Nephron progenitor cell (in vitro differentiated cells): ENCODE data around the gene MAPK8IP2.
"Not testable (repeated sequence)": the region's sequence is repeated elsewhere in the genome, so short reads cannot be mapped to it uniquely, and the experiment has no call there.

Experiments used
- DNase-seq: peaks from one replicate; pipeline ENCODE4 v3.0.0; 2021
- H3K27ac Mint-ChIP-seq: 2 replicates; pipeline ENCODE4 v1.8.0; 2021; ENCODE audit warnings: mild to moderate bottlenecking, moderate library complexity, mixed read lengths
- H3K27me3 Mint-ChIP-seq: 2 replicates; pipeline ENCODE4 v1.8.0; 2021; ENCODE audit warnings: mild to moderate bottlenecking, low read depth, mixed read lengths; ENCODE audit not compliant: poor library complexity
- H3K36me3 Mint-ChIP-seq: 2 replicates; pipeline ENCODE4 v1.8.0; 2021; ENCODE audit warnings: low read depth, mixed read lengths
- H3K4me1 Mint-ChIP-seq: 2 replicates; pipeline ENCODE4 v1.8.0; 2021; ENCODE audit warnings: mixed read lengths
- H3K4me3 Mint-ChIP-seq: 2 replicates; pipeline ENCODE4 v1.8.0; 2021; ENCODE audit warnings: mild to moderate bottlenecking, moderate library complexity, mixed read lengths
- H3K9me3 Mint-ChIP-seq: 2 replicates; pipeline ENCODE4 v1.8.0; 2021; ENCODE audit warnings: mild to moderate bottlenecking, moderate library complexity, mixed read lengths
- TF ChIP-seq, protein P1 (sequence below): fragments of 200-600 bp; sonication (generic); IDR thresholded peaks from 2 replicates; pipeline ENCODE4 v1.5.0; 2021; ENCODE audit warnings: antibody characterized with exemption

The MAPK8IP2 gene

GRCh38 chr22:50607659-50608020 is 7.0 kb downstream of the MAPK8IP2 start:
- no peak for DNase-seq
- H3K9me3 Mint-ChIP-seq = no peaks in the 10 kb centered on the region
- no peaks in the 10 kb centered on the region for H3K36me3 Mint-ChIP-seq
- H3K27ac Mint-ChIP-seq = peak overlapping the region; percentile 42
- peaks cover 8% of the 10 kb centered on the region for H3K27me3 Mint-ChIP-seq
- H3K4me1 Mint-ChIP-seq = peaks cover 29% of the 10 kb centered on the region
- TF ChIP-seq, protein P1, sequence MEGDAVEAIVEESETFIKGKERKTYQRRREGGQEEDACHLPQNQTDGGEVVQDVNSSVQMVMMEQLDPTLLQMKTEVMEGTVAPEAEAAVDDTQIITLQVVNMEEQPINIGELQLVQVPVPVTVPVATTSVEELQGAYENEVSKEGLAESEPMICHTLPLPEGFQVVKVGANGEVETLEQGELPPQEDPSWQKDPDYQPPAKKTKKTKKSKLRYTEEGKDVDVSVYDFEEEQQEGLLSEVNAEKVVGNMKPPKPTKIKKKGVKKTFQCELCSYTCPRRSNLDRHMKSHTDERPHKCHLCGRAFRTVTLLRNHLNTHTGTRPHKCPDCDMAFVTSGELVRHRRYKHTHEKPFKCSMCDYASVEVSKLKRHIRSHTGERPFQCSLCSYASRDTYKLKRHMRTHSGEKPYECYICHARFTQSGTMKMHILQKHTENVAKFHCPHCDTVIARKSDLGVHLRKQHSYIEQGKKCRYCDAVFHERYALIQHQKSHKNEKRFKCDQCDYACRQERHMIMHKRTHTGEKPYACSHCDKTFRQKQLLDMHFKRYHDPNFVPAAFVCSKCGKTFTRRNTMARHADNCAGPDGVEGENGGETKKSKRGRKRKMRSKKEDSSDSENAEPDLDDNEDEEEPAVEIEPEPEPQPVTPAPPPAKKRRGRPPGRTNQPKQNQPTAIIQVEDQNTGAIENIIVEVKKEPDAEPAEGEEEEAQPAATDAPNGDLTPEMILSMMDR = no peak
- H3K4me3 Mint-ChIP-seq = no peak overlapping the region

GRCh38 chr22:50608058-50608840 is 7.7 kb downstream of the MAPK8IP2 start:
- H3K4me1 Mint-ChIP-seq = peaks cover 24% of the 10 kb centered on the region
- H3K4me3 Mint-ChIP-seq, H3K27me3 Mint-ChIP-seq, H3K36me3 Mint-ChIP-seq, H3K9me3 Mint-ChIP-seq, DNase-seq: not testable (repeated sequence)
- peak overlapping the region; percentile 42 for H3K27ac Mint-ChIP-seq

GRCh38 chr22:50608996-50609395 is 8.4 kb downstream of the MAPK8IP2 start:
- H3K27me3 Mint-ChIP-seq = peaks cover 3% of the 10 kb centered on the region
- no peaks in the 10 kb centered on the region for H3K36me3 Mint-ChIP-seq
- no peak overlapping the region for H3K27ac Mint-ChIP-seq

DNA sequence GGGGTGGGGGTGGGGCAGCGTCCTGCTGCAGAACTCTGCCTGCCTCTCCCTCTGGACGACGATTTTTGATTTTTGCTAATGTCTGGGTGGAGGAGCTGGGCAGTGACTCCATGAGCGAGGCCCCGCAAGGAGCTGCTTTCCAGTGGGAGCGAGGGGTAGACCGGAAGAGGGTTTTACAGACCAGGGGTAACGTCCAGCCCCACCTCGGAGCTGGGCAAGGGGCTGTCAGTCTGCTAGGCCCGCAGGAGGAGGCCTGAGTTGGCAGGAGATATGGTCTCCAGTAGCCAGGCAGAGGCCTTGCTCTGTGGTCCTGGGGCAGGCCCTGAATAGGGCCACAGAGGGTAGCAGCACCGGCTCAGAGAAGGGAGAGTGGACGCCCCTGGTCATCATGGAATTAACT is 9.0 kb downstream of the MAPK8IP2 start:
- DNase-seq = no peak
- Mint-ChIP-seq H3K4me3 (no peak overlapping the region), H3K27me3 (peaks cover 5% of the 10 kb centered on the region), H3K36me3 (no peaks in the 10 kb centered on the region), H3K27ac (no peak overlapping the region), H3K9me3 (no peaks in the 10 kb centered on the region), H3K4me1 (peaks cover 24% of the 10 kb centered on the region)
- TF ChIP-seq, protein P1 = no peak

More at GRCh38 chr22:50608996-50609395, 8.4 kb downstream of the MAPK8IP2 start:
- TF ChIP-seq, protein P1 = no peak
- H3K9me3 Mint-ChIP-seq = no peaks in the 10 kb centered on the region
- peaks cover 24% of the 10 kb centered on the region for H3K4me1 Mint-ChIP-seq
- H3K4me3 Mint-ChIP-seq = no peak overlapping the region
- no peak for DNase-seq

- TF ChIP-seq, protein P1 = no peak
- H3K9me3 Mint-ChIP-seq = no peaks in the 10 kb centered on the region
- H3K4me3 Mint-ChIP-seq = no peak overlapping the region
- no peak for DNase-seq
- H3K27me3 Mint-ChIP-seq = peaks cover 6% of the 10 kb centered on the region
- no peaks in the 10 kb centered on the region for H3K36me3 Mint-ChIP-seq
- no peak overlapping the region for H3K27ac Mint-ChIP-seq
- H3K4me1 Mint-ChIP-seq = peaks cover 24% of the 10 kb centered on the region
Measured at GRCh38 chr22:50610041-50610451, 9.5 kb downstream of the MAPK8IP2 start.

- H3K9me3 Mint-ChIP-seq = no peaks in the 10 kb centered on the region
- H3K27ac Mint-ChIP-seq = no peak overlapping the region
- H3K36me3 Mint-ChIP-seq = no peaks in the 10 kb centered on the region
- DNase-seq = no peak
- peaks cover 24% of the 10 kb centered on the region for H3K4me1 Mint-ChIP-seq
- TF ChIP-seq, protein P1 = no peak
- H3K4me3 Mint-ChIP-seq = no peak overlapping the region
- H3K27me3 Mint-ChIP-seq = peaks cover 11% of the 10 kb centered on the region
Measured at GRCh38 chr22:50610581-50610980, 10.0 kb downstream of the MAPK8IP2 start.
